Measurements from ENCODE around the gene TST.

TST gene

GRCh38 chr22:37019309-37020191, at the start of gene TST, which contains the start of gene MPST:
Gene TST (minus strand): TSS chr22:37019447. CDS start chr22:37018732, 715 bp downstream.
Gene MPST (plus strand): TSS chr22:37019742. CDS start chr22:37019837, 95 bp downstream.
- peak; percentile 22 for DNase-seq (ENCODE audit: low read depth)

DNA sequence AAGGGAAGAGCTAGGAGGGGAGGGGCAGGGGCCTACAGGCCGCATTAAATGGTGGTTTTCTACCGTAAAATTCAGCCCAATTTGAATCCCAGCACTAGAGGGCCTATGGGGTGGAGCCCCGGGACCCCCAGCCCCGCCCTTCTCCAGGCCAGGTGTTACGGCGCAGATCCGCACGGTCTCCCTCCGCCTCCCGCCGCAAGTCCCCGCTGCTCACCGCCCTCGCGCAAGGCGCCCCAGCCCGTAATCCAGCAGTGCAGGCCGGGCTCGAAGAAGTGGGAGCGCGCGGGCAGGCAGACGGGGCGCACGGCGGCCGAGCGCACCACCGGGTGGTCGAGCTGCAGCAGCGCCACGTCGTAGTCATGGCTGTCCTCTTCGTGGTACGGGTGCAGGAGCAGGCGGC, 49.6 kb upstream of the TST start:
- DNase-seq (ENCODE audit: low read depth) = no peak

DNA sequence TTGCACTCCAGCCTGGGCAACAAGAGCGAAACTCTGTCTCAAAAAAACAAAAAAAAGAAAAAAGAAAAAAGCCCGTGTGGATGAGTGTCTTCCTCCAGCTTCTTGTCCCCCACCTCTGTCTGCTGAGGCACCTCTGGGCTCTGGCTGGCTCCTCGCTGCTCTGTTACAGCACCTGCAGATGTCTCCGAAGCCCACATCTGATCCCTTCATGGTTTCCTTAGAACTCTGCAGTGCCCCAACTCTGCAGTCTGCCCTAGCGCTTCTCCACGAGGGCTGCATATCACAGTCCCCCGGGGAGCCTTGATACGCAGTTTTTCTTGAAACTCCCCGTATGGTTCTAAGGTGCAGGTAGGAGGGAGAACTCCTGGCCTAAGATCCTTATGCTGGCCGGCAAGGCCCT, 48.2 kb upstream of the TST start:
- DNase-seq (ENCODE audit: low read depth) = no peak

DNA sequence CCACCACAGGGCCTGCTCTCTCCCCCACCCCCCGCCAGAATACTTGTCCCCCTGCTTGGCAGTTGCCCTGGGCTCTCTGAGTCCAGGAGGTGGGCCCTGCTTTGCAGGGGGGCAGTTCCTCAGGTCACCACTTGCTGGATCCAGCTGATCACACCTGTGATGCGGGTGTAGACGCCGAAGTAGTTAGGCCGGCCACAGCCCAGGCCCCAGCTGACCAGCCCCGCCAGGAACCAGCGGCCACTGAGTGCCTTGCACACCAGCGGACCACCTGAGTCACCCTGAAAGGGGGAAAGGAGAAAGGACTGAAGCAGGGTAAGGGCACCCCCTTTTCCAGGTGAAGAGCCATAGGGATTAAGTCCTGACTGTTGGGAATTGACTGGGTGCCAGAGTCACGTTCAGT, 46.7 kb upstream of the TST start:
- no peak for DNase-seq (ENCODE audit: low read depth)

DNA sequence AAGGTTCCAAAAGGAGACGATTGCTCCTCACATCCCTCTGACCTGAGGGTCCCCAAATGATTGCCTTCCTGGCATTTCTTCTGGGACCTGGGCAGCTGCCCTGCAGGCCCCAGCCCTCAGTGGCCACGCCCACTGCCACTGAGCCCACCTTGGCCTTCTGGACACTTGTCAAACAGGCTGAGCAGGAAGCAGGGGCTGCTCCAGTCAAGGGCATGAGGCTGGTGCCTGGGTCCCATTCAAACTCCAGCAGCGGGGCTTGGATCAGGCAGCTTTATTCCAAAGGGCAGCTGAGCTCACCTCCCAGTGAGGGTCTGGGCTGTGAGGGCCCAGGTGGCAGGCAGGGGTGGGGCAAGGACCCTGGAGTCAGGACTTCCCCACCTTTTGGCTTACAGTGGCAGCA, 45.9 kb upstream of the TST start:
- DNase-seq (ENCODE audit: low read depth) = no peak

DNA sequence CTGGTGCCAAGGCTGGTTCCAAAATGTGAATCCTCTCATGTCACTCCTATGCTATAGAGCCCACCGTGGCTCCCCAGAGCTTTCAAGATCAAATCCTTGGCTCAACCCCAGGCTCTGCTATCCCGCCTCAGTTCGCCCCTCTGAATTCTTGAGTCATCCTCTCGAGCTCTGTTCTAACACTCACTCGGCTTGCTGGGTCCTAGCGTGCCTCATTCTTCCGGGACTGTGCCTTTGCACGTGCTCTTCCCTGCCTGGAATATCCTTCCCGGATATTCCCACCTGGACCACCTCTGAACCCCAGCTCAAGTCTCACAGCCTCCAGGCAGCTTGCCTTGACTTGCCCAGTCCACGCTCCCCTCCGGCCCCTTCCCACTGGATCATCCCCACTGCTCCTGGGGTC, 45.3 kb upstream of the TST start:
- DNase-seq (ENCODE audit: low read depth) = no peak

- DNase-seq (ENCODE audit: low read depth) = no peak
These were observed 44.5 kb upstream of the TST start for GRCh38 chr22:37063431-37064420.

GRCh38 chr22:37062702-37063381, 43.6 kb upstream of the TST start:
- DNase-seq (ENCODE audit: low read depth) = no peak

- DNase-seq (ENCODE audit: low read depth) = no peak
These were observed 43.1 kb upstream of the TST start for GRCh38 chr22:37062376-37062675.

- no peak for DNase-seq (ENCODE audit: low read depth)
These were observed 42.5 kb upstream of the TST start for GRCh38 chr22:37061611-37062375.

GRCh38 chr22:37060801-37061610, 41.8 kb upstream of the TST start:
- DNase-seq (ENCODE audit: low read depth) = peak; percentile 52

- no peak for DNase-seq (ENCODE audit: low read depth)
These were observed 40.7 kb upstream of the TST start for GRCh38 chr22:37059876-37060449.

GRCh38 chr22:37058917-37059701, 39.9 kb upstream of the TST start:
- no peak for DNase-seq (ENCODE audit: low read depth)

DNA sequence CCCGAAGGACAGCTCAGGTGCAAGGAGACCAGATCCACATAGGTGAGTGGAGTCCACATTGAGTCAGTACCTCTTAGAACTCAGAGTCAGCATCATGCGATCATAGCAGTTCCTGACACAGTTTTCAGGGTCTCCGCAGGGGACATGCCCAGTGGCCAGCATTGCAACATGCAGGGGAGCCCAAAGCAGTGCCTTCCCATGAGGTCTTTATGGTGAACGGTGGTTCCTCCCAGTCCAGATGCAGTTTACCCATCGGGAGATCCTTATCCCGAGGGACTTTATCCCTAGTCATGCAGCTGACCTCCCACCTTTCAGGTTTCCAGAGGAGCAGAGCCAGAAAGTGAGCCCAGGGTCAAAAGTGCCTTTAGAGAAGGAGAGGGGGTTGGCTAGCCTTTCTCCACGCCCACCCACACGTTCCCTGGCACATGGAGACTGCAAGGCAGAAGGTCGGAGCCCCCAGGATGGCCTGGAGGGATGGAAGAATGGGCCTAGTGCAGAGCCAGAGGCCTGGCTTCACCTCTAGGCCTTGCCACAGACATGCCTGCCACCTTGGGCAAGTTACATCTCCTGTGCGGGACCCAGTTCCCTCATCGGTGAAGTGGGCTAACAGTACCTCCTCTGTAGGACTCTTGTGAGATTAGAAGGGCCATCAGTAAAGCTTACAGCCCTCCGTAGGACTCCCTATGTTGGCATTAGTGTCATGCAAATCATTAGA, 38.7 kb upstream of the TST start:
- DNase-seq (ENCODE audit: low read depth) = no peak

GRCh38 chr22:37057226-37057625, 38.0 kb upstream of the TST start:
- DNase-seq (ENCODE audit: low read depth) = no peak

DNA sequence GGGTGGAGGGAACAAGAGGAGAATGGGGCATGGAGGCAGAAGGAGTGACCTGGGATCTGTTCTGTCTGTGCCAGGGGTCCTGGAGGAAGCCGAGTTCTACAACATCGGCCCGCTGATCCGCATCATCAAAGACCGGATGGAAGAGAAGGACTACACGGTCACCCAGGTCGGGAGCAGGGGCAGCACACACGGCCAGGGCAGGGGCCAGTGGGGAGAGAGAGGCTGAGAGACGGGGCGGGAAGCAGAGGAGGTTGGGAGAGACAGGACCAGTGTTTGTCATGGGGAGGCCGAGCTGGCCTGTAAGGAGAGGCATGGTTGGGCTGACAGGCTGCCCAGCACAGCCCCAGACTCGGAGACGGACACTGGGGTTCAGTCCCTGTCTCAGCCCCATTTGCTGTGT, 37.0 kb upstream of the TST start:
- no peak for DNase-seq (ENCODE audit: low read depth)

DNA sequence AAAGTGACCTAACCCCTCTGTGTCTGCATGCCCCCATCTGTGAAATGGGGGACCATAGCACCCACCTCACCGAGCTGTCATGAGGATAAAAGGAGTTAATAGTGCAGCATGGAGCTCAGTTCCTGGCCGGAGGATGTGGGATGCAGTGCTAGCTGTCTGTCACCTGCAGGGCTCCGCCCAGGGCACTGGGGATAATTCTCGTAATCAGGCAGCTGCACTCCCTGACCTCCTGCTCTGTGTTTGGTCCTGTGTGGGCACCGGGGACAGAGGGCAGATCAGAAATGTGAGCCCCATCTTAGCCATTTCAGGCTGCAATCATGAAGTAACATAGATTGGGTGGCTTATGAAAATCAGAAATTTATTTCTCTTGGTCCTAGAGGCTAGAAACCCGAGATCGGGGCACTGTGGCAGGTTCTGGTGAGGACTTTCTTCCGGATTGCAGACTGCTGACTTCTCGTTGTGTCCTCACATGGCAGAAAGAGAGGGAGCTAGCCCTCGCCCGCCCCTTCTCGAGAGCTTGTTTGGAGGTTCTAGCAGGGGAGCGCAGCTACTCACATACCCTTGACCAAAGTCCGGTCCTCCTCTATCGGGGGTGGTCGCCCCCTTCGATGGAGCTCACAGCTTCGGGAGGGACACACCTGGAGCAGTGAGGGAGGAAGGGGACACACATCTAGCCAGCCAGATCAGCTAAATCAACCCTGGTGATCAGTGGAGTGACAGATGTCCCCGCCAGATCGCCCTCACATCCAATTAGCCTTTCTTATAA, 35.5 kb upstream of the TST start:
- no peak for DNase-seq (ENCODE audit: low read depth)

DNA sequence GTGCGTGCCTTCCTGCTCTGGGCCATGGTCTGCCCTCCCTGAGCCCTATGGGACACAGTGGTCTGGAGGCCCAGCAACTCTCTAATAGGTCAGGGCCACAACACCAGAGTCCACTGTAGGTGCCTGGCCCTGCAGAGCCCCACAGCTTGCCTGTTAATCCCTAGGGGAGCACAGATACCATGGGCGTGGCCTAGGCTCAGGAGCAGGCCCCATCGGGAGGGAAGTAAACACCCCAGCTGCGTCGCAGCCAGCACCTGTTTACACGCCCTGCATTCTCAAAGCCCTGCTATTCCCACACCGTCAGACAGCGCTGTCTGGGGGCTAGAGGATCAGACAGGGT, 34.8 kb upstream of the TST start:
- no peak for DNase-seq (ENCODE audit: low read depth)

All from stimulated activated CD8-positive, alpha-beta memory T cell treated with anti-CD3 and anti-CD28 coated beads, Interleukin-4, amount 100 ng/mL, for 24 hours (primary cell).